Neural progenitor cell (in vitro differentiated cells): ENCODE measurements around the gene ARHGAP26. TPM values are rescaled to one million over a fixed set of nuclear protein-coding genes. Genes with fewer than 3 reads are reported as not detected.

Experiments used
- DNase-seq: peaks from one replicate; pipeline ENCODE4 v3.0.0-alpha.2; 2016; ENCODE audit warnings: low spot score
- H2AFZ ChIP-seq: fragments of 200-600 bp; sonication (generic); replicated peaks from 2 replicates; pipeline ENCODE4 v1.6.1; 2016; ENCODE audit warnings: antibody characterized with exemption
- H3F3A ChIP-seq: fragments of 200-600 bp; sonication (generic); 2 replicates; pipeline ENCODE4 v1.6.1; 2016; ENCODE audit warnings: antibody characterized with exemption, low read depth
- H3K27ac ChIP-seq: fragments of 200-600 bp; sonication (generic); 2 replicates; pipeline ENCODE4 v1.5.1; 2016; ENCODE audit warnings: mild to moderate bottlenecking
- H3K27me3 ChIP-seq: fragments of 200-600 bp; sonication (generic); 2 replicates; pipeline ENCODE4 v1.6.1; 2016; ENCODE audit warnings: mild to moderate bottlenecking, moderate library complexity
- H3K36me3 ChIP-seq: fragments of 200-600 bp; sonication (generic); 2 replicates; pipeline ENCODE4 v1.5.1; 2016
- H3K4me1 ChIP-seq: fragments of 200-600 bp; sonication (generic); 2 replicates; pipeline ENCODE4 v1.6.1; 2016; ENCODE audit warnings: mixed run types
- H3K4me2 ChIP-seq: fragments of 200-600 bp; sonication (generic); 2 replicates; pipeline ENCODE4 v1.6.1; 2016
- H3K4me3 ChIP-seq: fragments of 200-600 bp; sonication (generic); 2 replicates; pipeline ENCODE4 v1.5.1; 2016
- H3K79me2 ChIP-seq: fragments of 200-600 bp; sonication (generic); 2 replicates; pipeline ENCODE4 v1.6.1; 2016; ENCODE audit warnings: low read depth
- H3K9ac ChIP-seq: fragments of 200-600 bp; sonication (generic); 2 replicates; pipeline ENCODE4 v1.6.1; 2016
- H3K9me3 ChIP-seq: fragments of 200-600 bp; sonication (generic); 2 replicates; pipeline ENCODE4 v1.5.1; 2016; ENCODE audit warnings: low read depth
- H4K20me1 ChIP-seq: fragments of 200-600 bp; sonication (generic); 2 replicates; pipeline ENCODE4 v1.6.1; 2016; ENCODE audit warnings: low read depth
- H3K27ac Mint-ChIP-seq: 3 replicates; pipeline ENCODE4 v1.8.0; 2021; ENCODE audit warnings: mixed read lengths
- H3K27me3 Mint-ChIP-seq: 2 replicates; pipeline ENCODE4 v1.8.0; 2022; ENCODE audit warnings: low read depth, mild to moderate bottlenecking, inconsistent platforms, moderate library complexity, mixed read lengths; ENCODE audit not compliant: insufficient read depth
- H3K36me3 Mint-ChIP-seq: 3 replicates; pipeline ENCODE4 v1.8.0; 2021; ENCODE audit warnings: mixed read lengths
- H3K4me1 Mint-ChIP-seq: 3 replicates; pipeline ENCODE4 v1.8.0; 2021; ENCODE audit warnings: mixed read lengths
- H3K4me3 Mint-ChIP-seq: 3 replicates; pipeline ENCODE4 v1.8.0; 2021; ENCODE audit warnings: mild to moderate bottlenecking, moderate library complexity, mixed read lengths
- H3K9me3 Mint-ChIP-seq: 3 replicates; pipeline ENCODE4 v1.8.0; 2020; ENCODE audit warnings: mixed read lengths
- EZH2 ChIP-seq: fragments of 200-600 bp; sonication (generic); IDR thresholded peaks from 2 replicates; pipeline ENCODE4 v1.6.1; 2017; ENCODE audit warnings: antibody characterized with exemption, mild to moderate bottlenecking, moderate library complexity
- EZH2phosphoT487 ChIP-seq: fragments of 200-600 bp; sonication (generic); IDR thresholded peaks from 2 replicates; pipeline ENCODE4 v1.6.1; 2017; ENCODE audit warnings: antibody characterized with exemption
- total RNA-seq: library from RNA; depleted of rRNA; stranded (reverse); fragments of >200 nt; gene quantifications from 2 replicates; pipeline ENCODE4 v1.2.3, GENCODE V29; 2015; ENCODE audit warnings: low replicate concordance
- TF ChIP-seq, protein P1 (sequence below): fragments of 200-600 bp; sonication (generic); IDR thresholded peaks from 2 replicates; pipeline ENCODE4 v1.5.1; 2017; ENCODE audit warnings: antibody characterized with exemption, mild to moderate bottlenecking

The ARHGAP26 gene
- total RNA-seq, 1 donor from 2014 or later, result 7.0 TPM

DNA sequence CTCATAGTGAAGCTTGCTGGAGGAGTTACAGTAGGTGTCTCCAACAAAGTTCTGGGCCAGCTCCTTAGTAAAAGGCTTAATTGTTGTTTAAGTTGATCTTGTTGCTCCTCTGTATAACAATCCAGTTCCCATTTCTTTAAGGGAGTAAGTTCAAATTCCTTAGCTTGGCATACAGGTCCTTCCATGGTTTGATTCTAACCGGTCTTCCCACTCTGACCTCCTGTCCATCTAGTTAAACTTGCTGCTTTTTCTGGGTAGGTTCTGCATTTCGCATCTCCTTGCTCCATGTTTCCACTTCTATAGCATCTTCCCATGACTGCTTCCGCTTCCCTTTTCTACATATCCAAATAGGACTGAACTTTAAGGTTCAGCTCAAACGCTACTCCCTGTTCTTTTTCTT, 95.5 kb downstream of the ARHGAP26 start:
- DNase-seq, result no peak

DNA sequence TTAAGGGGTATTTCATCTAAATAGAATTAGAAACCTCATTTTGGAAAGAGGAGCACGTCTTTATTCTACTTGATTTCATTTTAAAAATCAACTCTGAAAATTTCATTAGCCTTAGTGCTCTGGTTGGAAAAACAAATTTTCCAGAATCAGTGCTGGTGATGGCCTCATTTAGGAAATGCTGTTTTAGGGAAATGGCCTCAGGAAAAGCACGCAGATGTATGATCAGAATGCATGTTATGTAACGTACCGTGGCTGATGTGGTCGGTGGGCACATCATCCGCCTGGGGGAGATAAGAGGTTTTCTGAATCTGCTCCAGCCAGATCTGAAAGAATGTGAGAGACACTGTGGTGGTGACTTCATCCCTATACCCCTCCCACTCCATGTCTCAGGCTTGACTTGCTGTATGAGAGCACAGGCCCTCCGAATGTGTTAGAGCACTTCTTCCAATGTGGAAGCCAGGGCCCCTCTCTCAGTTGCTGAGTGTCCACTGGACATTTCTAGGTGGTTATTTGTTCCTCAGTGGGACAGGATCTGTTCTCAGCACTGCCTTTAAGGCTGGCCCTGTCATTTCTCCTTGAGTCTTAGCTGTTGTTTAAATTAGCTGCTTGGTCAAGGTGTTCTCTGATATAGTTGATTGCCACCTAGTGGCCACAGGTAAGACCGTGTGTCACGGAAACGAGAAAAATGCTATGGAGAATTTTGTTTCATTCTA, 96.5 kb downstream of the ARHGAP26 start:
- Mint-ChIP-seq H3K9me3 (no peaks in the 10 kb centered on the region), H3K4me1 (peaks cover 30% of the 10 kb centered on the region), H3K27me3 (peaks cover 2% of the 10 kb centered on the region), H3K4me3 (no peak overlapping the region), H3K27ac (no peak overlapping the region), H3K36me3 (no peaks in the 10 kb centered on the region)
- Histone ChIP-seq H4K20me1 (no peaks in the 10 kb centered on the region), H3K27ac (no peak overlapping the region), H3K79me2 (no peaks in the 10 kb centered on the region), H3K4me2 (no peak overlapping the region), H3F3A (no peaks in the 10 kb centered on the region), H3K4me3 (no peak overlapping the region), H3K27me3 (no peaks in the 10 kb centered on the region), H3K9me3 (no peaks in the 10 kb centered on the region), H3K36me3 (no peaks in the 10 kb centered on the region), H2AFZ (no peak overlapping the region), H3K4me1 (peaks cover 7% of the 10 kb centered on the region), H3K9ac (no peak overlapping the region)
- TF ChIP-seq EZH2, result no peak
- TF ChIP-seq, protein P1, sequence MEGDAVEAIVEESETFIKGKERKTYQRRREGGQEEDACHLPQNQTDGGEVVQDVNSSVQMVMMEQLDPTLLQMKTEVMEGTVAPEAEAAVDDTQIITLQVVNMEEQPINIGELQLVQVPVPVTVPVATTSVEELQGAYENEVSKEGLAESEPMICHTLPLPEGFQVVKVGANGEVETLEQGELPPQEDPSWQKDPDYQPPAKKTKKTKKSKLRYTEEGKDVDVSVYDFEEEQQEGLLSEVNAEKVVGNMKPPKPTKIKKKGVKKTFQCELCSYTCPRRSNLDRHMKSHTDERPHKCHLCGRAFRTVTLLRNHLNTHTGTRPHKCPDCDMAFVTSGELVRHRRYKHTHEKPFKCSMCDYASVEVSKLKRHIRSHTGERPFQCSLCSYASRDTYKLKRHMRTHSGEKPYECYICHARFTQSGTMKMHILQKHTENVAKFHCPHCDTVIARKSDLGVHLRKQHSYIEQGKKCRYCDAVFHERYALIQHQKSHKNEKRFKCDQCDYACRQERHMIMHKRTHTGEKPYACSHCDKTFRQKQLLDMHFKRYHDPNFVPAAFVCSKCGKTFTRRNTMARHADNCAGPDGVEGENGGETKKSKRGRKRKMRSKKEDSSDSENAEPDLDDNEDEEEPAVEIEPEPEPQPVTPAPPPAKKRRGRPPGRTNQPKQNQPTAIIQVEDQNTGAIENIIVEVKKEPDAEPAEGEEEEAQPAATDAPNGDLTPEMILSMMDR, result peak; percentile 82
- DNase-seq, result peak; percentile 81

More for the DNA sequence above, 95.5 kb downstream of the ARHGAP26 start:
- Histone ChIP-seq H3K9me3 (no peaks in the 10 kb centered on the region), H3K79me2 (no peaks in the 10 kb centered on the region), H3K4me1 (peaks cover 7% of the 10 kb centered on the region), H2AFZ (no peak overlapping the region), H3K9ac (no peak overlapping the region), H3K36me3 (no peaks in the 10 kb centered on the region), H4K20me1 (no peaks in the 10 kb centered on the region), H3K4me2 (no peak overlapping the region), H3K27me3 (no peaks in the 10 kb centered on the region), H3F3A (no peaks in the 10 kb centered on the region), H3K27ac (no peak overlapping the region), H3K4me3 (no peak overlapping the region)
- H3K9me3 Mint-ChIP-seq, result no peaks in the 10 kb centered on the region
- H3K4me3 Mint-ChIP-seq, result no peak overlapping the region
- peaks cover 2% of the 10 kb centered on the region for H3K27me3 Mint-ChIP-seq
- H3K36me3 Mint-ChIP-seq, result no peaks in the 10 kb centered on the region
- TF ChIP-seq, protein P1, result no peak
- TF ChIP-seq EZH2 (no peak), EZH2phosphoT487 (no peak)
- H3K27ac Mint-ChIP-seq, result no peak overlapping the region
- peaks cover 30% of the 10 kb centered on the region for H3K4me1 Mint-ChIP-seq

DNA sequence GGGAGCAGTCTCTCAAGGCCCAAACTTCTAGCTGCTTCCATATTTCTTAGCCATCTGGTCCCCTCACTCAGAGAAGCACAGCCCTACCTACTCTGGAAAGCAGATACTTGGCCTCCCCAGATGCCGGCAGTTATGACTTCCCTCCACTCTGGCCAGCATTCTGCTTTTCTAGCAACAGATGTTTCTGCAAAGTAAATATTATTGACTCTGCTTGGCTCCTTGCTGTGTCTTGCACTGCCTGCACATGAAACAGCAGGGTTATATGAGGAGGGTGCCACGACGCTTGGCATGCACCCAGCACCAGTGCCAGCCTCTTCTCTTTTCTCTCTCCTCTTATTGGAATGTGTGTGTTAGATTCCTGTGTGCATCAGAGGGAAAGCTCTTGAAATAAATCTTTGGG, 99.7 kb downstream of the ARHGAP26 start:
- Histone ChIP-seq H3K9ac (no peak overlapping the region), H3F3A (no peaks in the 10 kb centered on the region), H3K4me2 (no peak overlapping the region), H2AFZ (no peak overlapping the region), H3K9me3 (no peaks in the 10 kb centered on the region), H3K27ac (no peak overlapping the region), H3K36me3 (no peaks in the 10 kb centered on the region), H3K4me1 (no peaks in the 10 kb centered on the region), H4K20me1 (no peaks in the 10 kb centered on the region), H3K27me3 (no peaks in the 10 kb centered on the region), H3K4me3 (no peak overlapping the region), H3K79me2 (no peaks in the 10 kb centered on the region)
- DNase-seq, result no peak
- H3K4me3 Mint-ChIP-seq, result no peak overlapping the region
- H3K4me1 Mint-ChIP-seq, result peaks cover 11% of the 10 kb centered on the region
- peaks cover 4% of the 10 kb centered on the region for H3K27me3 Mint-ChIP-seq
- H3K27ac Mint-ChIP-seq, result no peak overlapping the region
- TF ChIP-seq EZH2 (no peak), EZH2phosphoT487 (no peak)
- TF ChIP-seq, protein P1, result no peak
- H3K9me3 Mint-ChIP-seq, result no peaks in the 10 kb centered on the region
- H3K36me3 Mint-ChIP-seq, result no peaks in the 10 kb centered on the region
